ENCODE results near the gene ACAA2. TPM values are rescaled to one million over a fixed set of nuclear protein-coding genes. Genes with fewer than 3 reads are reported as not detected.

The ACAA2 gene
- total RNA-seq, 1 donor from 2014 or later = 100 TPM

DNA sequence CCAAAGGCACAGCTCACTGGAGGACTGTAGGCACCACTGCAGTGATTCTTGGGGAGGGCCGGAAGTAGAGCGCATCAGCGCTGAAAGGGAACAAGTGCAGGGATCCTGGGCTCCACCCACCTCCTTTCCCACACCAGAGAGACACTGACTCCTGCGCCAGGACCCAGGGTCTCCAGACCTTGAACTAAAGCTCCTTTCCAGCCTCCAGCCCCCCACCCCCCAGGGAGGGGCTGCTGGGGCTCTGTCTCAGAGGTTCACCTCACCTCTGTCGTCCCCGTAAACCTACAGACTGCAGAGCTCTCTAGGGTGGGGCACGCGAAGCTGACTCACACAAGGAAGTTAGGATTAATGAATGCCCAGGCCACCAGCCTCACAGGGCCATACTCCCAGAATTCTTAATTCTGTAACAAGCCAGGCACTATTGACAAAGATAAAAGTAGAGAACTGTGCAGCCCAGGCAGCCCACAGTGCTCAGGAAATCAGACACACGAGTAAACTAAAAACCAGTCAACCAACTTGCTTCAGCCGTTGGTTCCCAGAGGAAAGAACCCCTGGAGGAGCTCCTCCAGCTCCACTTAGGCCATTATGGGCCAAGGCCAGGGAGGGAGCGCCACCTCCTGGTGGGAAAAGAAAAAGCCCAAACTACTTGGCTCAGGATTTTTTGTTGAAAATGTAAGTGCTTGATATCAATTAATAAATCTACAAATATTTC lies 45.1 kb upstream of the ACAA2 start:
- TF ChIP-seq CTCF (IDR thresholded peaks at IDR 0.05; ENCODE audit: unreplicated experiment) = peak; percentile 92
- Mint-ChIP-seq H3K27me3 (no peaks in the 10 kb centered on the region), H3K9me3 (ENCODE audit: low read depth) (no peaks in the 10 kb centered on the region), H3K36me3 (ENCODE audit: insufficient read depth) (peaks cover 1% of the 10 kb centered on the region), H3K4me1 (ENCODE audit: low read depth) (peaks cover 17% of the 10 kb centered on the region), H3K4me3 (ENCODE audit: low read depth) (peak overlapping the region; percentile 14), H3K27ac (peak overlapping the region; percentile 89)
- peak; percentile 66 for DNase-seq (ENCODE audit: low spot score, unreplicated experiment)

DNA sequence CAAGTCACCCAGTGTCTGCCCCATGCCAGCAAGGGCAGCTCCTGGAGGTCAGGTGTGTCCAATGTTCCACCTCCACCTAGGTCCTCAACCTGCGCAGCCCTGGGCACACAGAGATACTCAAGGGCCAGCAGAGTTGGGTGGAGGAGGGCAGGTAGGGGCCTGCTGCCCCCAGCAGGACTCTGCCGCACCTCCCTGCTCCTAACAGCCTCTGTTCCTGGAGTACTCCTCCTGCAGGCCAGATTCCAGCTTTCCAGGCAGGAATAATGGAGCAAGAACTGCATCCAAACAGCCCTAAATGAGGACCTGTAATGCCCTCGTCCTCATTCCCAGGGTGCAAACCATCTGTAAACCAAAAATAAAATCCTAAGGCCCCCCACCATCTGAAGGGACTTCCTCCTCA lies 44.4 kb upstream of the ACAA2 start:
- peaks cover 17% of the 10 kb centered on the region for H3K4me1 Mint-ChIP-seq (ENCODE audit: low read depth)
- H3K27me3 Mint-ChIP-seq = no peaks in the 10 kb centered on the region
- H3K4me3 Mint-ChIP-seq (ENCODE audit: low read depth) = no peak overlapping the region
- no peak for TF ChIP-seq CTCF (IDR thresholded peaks at IDR 0.05; ENCODE audit: unreplicated experiment)
- H3K27ac Mint-ChIP-seq = no peak overlapping the region
- no peaks in the 10 kb centered on the region for H3K9me3 Mint-ChIP-seq (ENCODE audit: low read depth)
- H3K36me3 Mint-ChIP-seq (ENCODE audit: insufficient read depth) = no peaks in the 10 kb centered on the region
- no peak for DNase-seq (ENCODE audit: low spot score, unreplicated experiment)

DNA sequence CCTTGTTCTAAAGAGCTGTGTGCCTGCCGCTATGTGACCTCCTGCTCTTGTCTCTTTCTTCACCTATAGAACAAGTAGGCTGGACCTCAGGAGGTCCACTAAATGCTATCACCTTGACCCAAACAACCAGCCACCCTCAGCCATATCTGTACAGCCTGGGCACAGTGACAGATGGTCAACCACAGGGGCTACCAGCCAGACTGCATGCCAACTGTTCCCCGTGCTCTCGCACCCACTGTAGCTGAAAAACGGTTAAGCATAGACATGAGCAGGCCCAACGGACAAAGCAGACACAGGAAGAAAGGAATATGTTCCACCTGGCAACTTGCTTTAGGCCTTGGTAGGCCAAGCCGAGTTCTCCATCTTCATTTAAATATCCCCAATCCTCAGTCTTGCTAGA lies 43.2 kb upstream of the ACAA2 start:
- no peak overlapping the region for H3K27ac Mint-ChIP-seq
- H3K9me3 Mint-ChIP-seq (ENCODE audit: low read depth) = no peaks in the 10 kb centered on the region
- TF ChIP-seq CTCF (IDR thresholded peaks at IDR 0.05; ENCODE audit: unreplicated experiment) = no peak
- peaks cover 1% of the 10 kb centered on the region for H3K36me3 Mint-ChIP-seq (ENCODE audit: insufficient read depth)
- H3K27me3 Mint-ChIP-seq = no peaks in the 10 kb centered on the region
- no peak overlapping the region for H3K4me3 Mint-ChIP-seq (ENCODE audit: low read depth)
- DNase-seq (ENCODE audit: low spot score, unreplicated experiment) = no peak
- H3K4me1 Mint-ChIP-seq (ENCODE audit: low read depth) = peaks cover 17% of the 10 kb centered on the region

DNA sequence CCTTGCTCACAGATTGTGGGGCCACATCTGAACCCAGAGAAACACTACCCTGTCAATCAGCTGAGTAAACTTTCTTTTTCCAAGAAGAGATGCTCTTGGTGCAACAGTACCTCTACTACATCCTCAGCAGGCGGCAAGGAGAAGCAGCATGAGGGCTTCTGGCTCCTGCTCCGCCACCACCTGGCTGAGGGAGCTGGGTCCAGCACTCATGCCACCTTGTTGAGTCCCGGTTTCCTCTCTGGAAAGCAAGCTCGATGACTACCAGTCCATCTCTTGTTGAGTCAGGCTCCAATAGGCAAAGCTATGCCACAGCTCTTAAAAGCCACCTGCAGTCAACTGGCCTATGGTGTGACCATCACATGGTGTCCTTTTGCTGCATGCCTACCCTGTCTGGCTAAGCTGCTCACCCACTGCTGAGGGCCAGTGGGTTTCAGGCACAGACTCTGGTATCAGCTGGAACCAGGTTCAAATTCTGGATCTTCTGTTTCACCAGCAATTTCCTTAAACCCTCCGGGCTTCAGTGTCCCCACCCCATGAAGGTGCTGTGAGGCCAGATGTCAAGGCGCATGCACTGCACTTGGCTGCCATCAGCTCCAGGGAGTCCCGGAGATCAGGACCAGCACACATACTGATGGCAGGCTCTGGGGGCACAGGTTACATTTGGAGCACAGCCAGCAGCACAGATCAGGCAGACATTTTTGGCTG lies 42.5 kb upstream of the ACAA2 start:
- H3K36me3 Mint-ChIP-seq (ENCODE audit: insufficient read depth) = peaks cover 1% of the 10 kb centered on the region
- H3K4me3 Mint-ChIP-seq (ENCODE audit: low read depth) = no peak overlapping the region
- H3K4me1 Mint-ChIP-seq (ENCODE audit: low read depth) = peaks cover 17% of the 10 kb centered on the region
- no peak for DNase-seq (ENCODE audit: low spot score, unreplicated experiment)
- TF ChIP-seq CTCF (IDR thresholded peaks at IDR 0.05; ENCODE audit: unreplicated experiment) = no peak
- no peak overlapping the region for H3K27ac Mint-ChIP-seq
- no peaks in the 10 kb centered on the region for H3K9me3 Mint-ChIP-seq (ENCODE audit: low read depth)
- H3K27me3 Mint-ChIP-seq = no peaks in the 10 kb centered on the region

GRCh38 chr18:49854681-49855080 lies 41.3 kb upstream of the ACAA2 start:
- Mint-ChIP-seq H3K9me3 (ENCODE audit: low read depth) (no peaks in the 10 kb centered on the region), H3K27me3 (no peaks in the 10 kb centered on the region), H3K27ac (no peak overlapping the region), H3K4me1 (ENCODE audit: low read depth) (peaks cover 15% of the 10 kb centered on the region), H3K36me3 (ENCODE audit: insufficient read depth) (peaks cover 2% of the 10 kb centered on the region), H3K4me3 (ENCODE audit: low read depth) (no peak overlapping the region)
- no peak for DNase-seq (ENCODE audit: low spot score, unreplicated experiment)
- TF ChIP-seq CTCF (IDR thresholded peaks at IDR 0.05; ENCODE audit: unreplicated experiment) = no peak

All from progenitor cell of endocrine pancreas (in vitro differentiated cells).